ENCODE data around the gene CCDC170.

Gene CCDC170

GRCh38 chr6:151624071-151624470 lies 130.3 kb downstream of the CCDC170 start:
- no peak for DNase-seq

DNA sequence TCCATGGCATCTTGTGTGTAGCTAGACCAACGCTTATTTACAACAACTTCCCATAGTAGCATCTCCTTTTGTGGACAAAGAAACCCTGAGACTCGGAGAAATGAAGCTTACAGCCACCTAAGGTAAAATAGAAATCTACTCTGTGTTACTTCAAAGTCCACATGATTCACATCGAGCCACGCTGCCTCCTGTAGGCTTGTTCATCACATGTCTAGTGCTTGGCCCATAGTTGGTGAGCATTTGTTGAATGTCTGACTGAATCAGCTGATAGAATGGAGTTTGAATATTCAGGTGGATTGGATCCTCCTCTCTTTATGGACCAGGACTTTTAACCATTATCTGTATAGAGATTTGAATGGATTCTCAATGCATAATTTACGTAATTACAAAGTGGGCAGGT lies 130.7 kb downstream of the CCDC170 start:
- no peak for DNase-seq

DNA sequence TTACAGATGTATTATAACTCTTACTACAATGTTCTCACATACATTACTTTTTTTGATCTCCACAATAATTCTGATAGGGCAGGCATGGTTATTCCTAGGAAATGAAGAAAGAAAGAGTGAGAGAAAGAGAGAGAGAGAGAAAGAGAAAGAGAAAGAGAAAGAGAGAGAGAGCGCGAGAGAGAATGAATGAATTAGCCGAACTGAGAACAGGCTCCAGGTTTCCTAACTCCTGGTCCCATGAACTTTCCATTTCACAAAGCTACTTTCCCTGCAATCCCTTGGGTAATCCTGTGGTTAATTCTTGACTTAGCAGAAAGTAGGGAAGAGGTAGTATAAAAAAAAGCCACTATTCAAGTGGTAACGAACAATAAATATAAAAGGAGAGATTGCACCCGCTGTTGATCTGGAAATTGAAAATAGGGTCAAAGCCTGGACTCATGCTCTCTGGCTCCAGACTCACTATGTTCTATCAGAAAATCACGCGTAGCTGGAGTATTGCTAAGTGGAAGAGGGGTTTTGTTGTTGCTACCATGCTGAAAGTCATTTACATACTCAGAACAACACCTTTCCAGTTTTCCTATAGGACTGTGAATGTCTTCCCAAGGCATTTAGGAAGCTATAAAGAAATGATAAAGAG lies 131.2 kb downstream of the CCDC170 start:
- no peak for DNase-seq

DNA sequence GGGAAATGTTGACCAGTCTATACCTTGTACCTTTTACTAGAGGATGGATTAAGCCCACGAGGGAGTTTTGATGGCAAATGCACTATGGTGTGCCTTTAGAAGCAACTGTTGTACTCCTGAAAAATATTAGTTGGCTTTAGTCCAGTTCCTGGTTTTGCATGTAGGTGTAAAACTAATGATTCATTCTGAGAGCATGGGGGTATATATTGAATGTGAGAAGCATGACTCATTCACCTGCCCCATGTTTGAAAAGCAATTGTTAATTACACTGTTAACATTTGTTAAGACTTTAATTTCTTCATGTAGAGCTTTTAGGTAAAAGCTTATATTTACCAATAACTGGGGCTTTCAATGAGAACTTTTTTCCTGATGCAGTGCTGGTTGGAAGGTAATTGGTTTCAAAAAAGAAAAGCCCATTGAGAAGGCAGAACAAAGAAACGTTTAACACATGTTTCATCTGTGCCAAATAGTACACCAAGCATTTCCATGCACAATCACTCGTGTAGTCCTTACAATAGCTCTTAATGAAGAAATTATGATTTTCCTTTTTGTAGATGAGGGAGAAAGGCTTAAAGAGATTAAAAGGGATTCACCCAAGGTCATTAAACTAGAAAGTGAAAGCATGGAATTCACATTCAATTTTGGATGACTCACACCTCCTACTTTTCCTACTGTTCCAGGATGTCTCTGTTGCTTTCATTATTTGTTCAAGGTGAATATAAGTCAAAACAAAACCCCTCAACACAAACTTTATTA lies 134.1 kb downstream of the CCDC170 start:
- no peak for DNase-seq

DNA sequence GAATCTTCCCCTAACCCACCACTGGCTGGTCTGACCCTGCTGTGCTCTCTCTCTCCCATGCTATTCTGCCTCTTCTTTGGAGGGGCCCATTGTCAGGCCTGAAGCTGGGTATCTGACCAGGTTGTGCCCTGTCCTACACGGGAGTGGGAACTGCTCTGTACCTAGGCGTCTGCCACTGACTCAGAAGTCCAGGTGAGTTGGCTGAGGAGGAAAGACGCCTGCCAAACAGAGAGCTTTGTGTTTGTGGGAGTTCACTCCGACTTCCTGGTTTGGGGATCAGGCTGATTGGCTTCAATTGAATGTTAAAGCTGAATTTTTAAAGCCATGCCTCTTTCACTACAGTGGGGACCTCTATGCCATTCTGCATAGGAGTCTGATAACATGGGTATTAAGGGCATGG lies 136.0 kb downstream of the CCDC170 start:
- DNase-seq = no peak

- DNase-seq = no peak
Measured at GRCh38 chr6:151630387-151630786, 136.6 kb downstream of the CCDC170 start.

GRCh38 chr6:151630991-151631655 lies 137.3 kb downstream of the CCDC170 start:
- no peak for DNase-seq

GRCh38 chr6:151632415-151632987 lies 138.7 kb downstream of the CCDC170 start:
- DNase-seq = no peak

GRCh38 chr6:151633526-151634335 lies 139.9 kb downstream of the CCDC170 start:
- DNase-seq = no peak

GRCh38 chr6:151634336-151634720 lies 140.5 kb downstream of the CCDC170 start:
- no peak for DNase-seq

- no peak for DNase-seq
Measured at GRCh38 chr6:151635741-151636140, 141.9 kb downstream of the CCDC170 start.

DNA sequence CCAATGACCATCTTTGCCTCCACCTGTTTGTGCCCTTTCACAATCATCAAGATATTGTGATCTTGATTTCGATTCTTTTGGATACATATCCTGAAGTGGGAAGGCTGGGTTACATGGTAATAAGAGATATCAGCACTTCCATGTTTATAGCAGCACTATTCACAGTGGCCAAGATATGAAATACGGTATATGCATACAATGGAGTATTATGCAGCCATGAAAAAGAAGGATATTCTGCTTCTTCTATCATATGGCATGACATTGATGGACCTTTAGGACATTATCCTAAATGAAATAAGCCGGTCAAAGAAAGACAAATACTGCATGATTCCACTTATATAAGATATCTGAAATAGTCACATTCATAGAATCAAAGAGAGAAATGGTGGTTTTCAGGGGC lies 144.0 kb downstream of the CCDC170 start:
- DNase-seq = no peak

DNA sequence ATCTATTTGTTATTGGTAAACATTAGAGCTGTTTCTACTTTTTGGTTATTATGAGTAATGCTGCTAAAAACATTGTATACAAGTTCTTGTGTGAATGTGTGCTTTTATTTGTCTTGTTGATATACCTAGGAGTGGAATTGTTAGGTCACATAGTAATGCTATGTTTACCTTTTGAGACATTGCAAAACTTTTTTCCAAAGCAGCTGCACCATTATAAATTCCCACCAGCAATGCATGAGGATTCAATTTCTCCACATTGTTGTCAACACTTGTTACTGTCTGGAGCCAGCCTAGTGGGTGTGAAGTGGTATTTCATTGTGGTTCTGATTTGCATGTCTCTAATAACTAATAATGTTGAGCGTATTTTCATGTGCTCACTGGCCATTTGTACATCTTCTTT lies 145.9 kb downstream of the CCDC170 start:
- DNase-seq = no peak

GRCh38 chr6:151641028-151641427 lies 147.2 kb downstream of the CCDC170 start:
- DNase-seq = no peak

DNA sequence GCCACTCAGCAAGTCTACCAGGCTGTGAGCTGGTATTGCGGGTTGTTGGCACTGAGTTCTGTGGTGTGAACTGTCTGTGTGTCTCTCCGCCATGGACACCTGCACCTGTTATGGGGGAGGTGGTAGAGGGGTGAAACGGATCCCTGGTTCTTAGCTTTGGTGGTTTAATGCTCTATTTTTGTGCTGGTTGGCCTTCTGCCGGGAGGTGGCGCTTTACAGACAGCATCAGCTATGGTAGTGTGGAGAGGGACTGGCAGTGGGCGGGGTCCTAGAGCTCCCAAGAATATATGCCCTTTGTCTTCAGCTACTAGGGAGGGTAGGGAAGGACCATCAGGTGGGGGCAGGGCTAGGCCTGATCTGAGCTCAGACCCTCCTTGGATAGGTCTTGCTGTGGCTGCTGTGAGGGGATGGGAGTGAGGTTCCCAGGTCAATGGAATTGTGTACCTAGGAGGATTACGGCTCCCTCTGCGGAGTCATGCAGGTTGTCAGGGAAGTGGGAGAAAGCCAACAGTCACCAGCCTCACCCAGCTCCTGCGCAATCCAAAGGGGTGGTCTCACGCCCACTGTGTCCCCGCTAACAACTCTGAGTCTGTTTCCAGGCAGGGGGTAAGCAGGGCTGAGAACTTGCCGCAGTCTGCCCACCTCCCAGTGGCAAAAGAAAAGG lies 154.3 kb downstream of the CCDC170 start:
- DNase-seq = no peak

DNA sequence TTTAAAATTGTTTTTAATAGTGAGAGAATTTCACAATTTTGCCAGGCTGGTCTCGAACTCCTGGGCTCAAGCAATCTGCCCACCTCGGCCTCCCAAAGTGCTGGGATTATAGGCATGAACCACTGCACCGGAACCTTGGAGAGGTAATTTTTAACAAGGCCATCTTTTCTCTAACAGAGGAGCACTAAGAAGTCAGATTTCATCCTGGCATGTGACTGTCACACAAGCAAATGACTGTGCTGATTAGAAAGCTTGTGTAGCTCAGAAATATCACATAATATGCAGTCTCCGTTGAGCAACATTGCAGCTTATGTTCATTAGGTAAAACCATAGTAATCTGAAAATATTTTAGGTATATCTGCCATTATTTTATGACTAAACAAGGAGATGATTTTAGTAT lies 156.0 kb downstream of the CCDC170 start:
- no peak for DNase-seq

GRCh38 chr6:151651639-151652038 lies 157.8 kb downstream of the CCDC170 start:
- no peak for DNase-seq

DNA sequence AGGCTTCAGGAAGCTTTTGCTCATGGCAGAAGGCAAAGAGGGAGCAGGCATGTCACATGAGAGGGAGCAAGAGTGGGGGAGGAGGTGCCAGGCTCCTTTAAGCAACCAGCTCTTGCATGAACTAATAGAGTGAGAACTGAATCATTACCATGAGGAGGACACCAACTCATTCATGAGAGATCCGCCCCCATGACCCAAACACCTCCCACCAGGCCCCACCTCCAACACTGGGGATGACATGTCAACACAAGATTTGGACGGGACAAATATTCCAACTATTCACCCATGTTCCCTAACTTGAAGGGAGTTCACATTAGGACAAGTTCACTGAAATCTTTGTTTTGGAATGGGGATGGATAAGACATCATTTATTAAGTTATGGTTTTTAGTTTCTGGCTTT lies 158.5 kb downstream of the CCDC170 start:
- no peak for DNase-seq

- DNase-seq = no peak
Measured at GRCh38 chr6:151655099-151655498, 161.3 kb downstream of the CCDC170 start.

DNA sequence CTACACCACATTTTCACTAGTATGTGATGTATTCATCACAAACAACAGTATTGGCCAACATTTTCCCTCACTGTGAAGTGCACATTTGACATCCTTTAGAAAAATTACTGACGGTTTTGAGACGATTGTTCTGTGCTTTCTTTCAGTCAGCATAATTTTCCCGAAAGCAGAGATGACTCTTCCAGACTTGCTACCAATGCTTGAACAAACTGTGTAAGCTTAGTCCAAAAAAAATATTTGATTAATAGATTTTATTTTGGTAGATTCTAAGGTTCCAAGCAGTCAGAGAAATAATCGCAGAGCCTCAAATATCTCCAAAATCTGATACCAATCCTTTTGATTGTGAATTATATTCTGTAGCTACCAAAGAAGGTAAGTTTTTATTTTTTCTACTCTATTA lies 162.6 kb downstream of the CCDC170 start:
- DNase-seq = no peak

DNA sequence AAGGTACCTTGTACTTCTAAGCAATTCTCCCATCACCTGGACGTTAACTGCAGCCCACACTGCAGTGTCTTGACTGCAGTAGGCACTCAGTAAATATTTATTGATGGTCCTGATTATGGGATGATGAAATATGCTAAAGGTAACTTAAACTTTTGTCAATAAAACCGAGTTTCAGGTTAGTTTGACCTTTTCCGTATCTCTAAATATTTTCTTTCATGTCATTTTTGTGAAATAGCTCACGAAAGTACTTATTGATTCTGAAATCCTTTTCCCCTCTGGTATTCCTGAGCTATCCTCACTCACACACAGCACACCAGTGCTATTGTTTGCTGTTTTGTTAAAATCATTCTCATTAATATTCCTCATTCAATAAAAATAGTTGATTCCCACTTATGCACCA lies 164.3 kb downstream of the CCDC170 start:
- DNase-seq = no peak

DNA sequence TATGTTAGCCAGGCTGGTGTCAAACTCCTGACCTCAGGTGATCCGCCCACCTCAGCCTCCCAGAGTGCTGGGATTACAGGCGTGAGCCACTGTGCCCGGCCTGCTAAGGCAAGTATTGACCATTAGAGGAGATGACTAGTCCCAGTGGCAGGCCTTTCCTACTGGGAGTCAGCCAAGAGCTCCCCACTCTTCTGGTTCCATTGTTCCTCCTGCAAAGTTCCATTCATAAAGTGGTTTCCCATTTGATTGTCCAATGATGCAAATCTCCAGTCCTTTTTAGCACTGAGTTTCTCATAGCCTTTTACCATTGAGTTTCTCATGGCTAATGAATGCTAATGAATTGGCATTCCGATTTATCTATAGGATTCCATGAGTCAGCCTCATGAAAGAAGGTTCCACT lies 165.4 kb downstream of the CCDC170 start:
- DNase-seq = no peak
